ENCODE data around the gene RHOXF1. TPM values are rescaled to one million over a fixed set of nuclear protein-coding genes. Genes with fewer than 3 reads are reported as not detected.
"Not testable (repeated sequence)": the region's sequence is repeated elsewhere in the genome, so short reads cannot be mapped to it uniquely, and the experiment has no call there.

Gene RHOXF1
- total and polyA plus RNA-seq, 7 donors = 1.3 to 2.2 TPM; not detected in 5

DNA sequence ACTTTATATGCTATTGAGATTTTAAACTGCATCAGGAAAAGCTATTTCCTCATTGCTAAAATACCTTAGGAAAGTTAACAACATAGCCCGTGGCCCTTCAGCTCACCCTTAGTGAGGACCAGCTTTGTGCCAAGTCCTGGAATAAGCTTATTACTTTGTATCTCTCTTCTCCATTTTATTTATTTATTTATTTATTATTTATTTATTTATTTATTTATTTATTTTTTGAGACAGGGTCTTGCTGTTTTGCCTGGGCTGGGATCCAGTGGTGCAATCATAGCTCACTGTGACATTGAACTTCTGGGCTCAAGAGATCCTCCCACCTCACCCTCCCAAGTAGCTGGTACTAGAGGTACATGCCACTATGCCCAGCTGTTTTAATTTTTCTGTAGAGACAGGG, 6.3 kb downstream of the RHOXF1 start:
- Histone ChIP-seq H3K4me3 (no peak overlapping the region), H3K27me3 (no peaks in the 10 kb centered on the region), H3K4me1 (no peaks in the 10 kb centered on the region), H3K27ac (no peak overlapping the region), H3K9me3 (no peaks in the 10 kb centered on the region), H3K36me3 (no peaks in the 10 kb centered on the region)
- 69 to 81% methylated on average over 1 of the region's 1 CpG for WGBS, 2 donors
- intact Hi-C loops (cut with DNase I) = no loop called here
- no peak for DNase-seq
- no peak for TF ChIP-seq POLR2AphosphoS5 (IDR thresholded peaks at IDR 0.05)
- TF ChIP-seq EP300 (IDR thresholded peaks at IDR 0.05) = no peak
- TF ChIP-seq, protein P1, sequence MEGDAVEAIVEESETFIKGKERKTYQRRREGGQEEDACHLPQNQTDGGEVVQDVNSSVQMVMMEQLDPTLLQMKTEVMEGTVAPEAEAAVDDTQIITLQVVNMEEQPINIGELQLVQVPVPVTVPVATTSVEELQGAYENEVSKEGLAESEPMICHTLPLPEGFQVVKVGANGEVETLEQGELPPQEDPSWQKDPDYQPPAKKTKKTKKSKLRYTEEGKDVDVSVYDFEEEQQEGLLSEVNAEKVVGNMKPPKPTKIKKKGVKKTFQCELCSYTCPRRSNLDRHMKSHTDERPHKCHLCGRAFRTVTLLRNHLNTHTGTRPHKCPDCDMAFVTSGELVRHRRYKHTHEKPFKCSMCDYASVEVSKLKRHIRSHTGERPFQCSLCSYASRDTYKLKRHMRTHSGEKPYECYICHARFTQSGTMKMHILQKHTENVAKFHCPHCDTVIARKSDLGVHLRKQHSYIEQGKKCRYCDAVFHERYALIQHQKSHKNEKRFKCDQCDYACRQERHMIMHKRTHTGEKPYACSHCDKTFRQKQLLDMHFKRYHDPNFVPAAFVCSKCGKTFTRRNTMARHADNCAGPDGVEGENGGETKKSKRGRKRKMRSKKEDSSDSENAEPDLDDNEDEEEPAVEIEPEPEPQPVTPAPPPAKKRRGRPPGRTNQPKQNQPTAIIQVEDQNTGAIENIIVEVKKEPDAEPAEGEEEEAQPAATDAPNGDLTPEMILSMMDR (IDR thresholded peaks at IDR 0.05) = no peak
- no peak for TF ChIP-seq POLR2A (IDR thresholded peaks at IDR 0.05)

GRCh38 chrX:120104707-120105106, 11.0 kb downstream of the RHOXF1 start:
- H3K36me3 ChIP-seq; H3K27me3 ChIP-seq; intact Hi-C loops (cut with DNase I); H3K4me3 ChIP-seq; H3K4me1 ChIP-seq; H3K27ac ChIP-seq; DNase-seq; H3K9me3 ChIP-seq: not testable (repeated sequence)
- 93 to 95% methylated on average over 2 of the region's 2 CpGs for WGBS, 2 donors

- DNase-seq; H3K27ac ChIP-seq; H3K4me1 ChIP-seq; H3K4me3 ChIP-seq; intact Hi-C loops (cut with DNase I); H3K9me3 ChIP-seq; H3K27me3 ChIP-seq; H3K36me3 ChIP-seq: not testable (repeated sequence)
- WGBS, 2 donors = 85 to 93% methylated on average over 2 of the region's 2 CpGs
Observed at GRCh38 chrX:120101057-120101456, 14.7 kb downstream of the RHOXF1 start.

DNA sequence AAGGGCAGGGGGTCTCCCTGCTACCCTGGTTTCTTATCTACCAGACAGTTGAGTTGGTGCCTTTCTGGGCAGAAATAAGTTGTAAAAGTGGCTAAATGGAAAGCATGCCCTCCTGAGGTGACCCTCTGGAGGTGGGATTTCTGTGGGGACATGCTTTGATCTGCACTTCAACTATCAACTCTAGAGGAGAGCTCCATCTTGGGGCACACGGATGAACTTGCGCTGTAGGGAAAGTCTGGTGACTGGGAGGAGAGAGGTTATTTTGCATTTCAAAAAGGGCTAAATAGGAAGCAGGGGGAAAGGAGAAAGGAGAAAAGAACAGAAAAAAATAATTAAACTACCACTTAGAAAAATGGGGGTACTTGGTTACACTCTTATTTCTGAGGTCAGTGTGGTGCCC, 25.5 kb downstream of the RHOXF1 start:
- TF ChIP-seq, protein P1 (IDR thresholded peaks at IDR 0.05) = no peak
- TF ChIP-seq POLR2AphosphoS5 (IDR thresholded peaks at IDR 0.05) (no peak), POLR2A (IDR thresholded peaks at IDR 0.05) (no peak), EP300 (IDR thresholded peaks at IDR 0.05) (no peak)
- no peaks in the 10 kb centered on the region for H3K4me1 ChIP-seq
- intact Hi-C loops (cut with DNase I) = no loop called here
- H3K27ac ChIP-seq = no peak overlapping the region
- no peaks in the 10 kb centered on the region for H3K36me3 ChIP-seq
- H3K9me3 ChIP-seq = no peaks in the 10 kb centered on the region
- WGBS, 2 donors = 86 to 93% methylated on average over 2 of the region's 2 CpGs
- no peaks in the 10 kb centered on the region for H3K27me3 ChIP-seq
- H3K4me3 ChIP-seq = no peak overlapping the region
- DNase-seq = no peak

DNA sequence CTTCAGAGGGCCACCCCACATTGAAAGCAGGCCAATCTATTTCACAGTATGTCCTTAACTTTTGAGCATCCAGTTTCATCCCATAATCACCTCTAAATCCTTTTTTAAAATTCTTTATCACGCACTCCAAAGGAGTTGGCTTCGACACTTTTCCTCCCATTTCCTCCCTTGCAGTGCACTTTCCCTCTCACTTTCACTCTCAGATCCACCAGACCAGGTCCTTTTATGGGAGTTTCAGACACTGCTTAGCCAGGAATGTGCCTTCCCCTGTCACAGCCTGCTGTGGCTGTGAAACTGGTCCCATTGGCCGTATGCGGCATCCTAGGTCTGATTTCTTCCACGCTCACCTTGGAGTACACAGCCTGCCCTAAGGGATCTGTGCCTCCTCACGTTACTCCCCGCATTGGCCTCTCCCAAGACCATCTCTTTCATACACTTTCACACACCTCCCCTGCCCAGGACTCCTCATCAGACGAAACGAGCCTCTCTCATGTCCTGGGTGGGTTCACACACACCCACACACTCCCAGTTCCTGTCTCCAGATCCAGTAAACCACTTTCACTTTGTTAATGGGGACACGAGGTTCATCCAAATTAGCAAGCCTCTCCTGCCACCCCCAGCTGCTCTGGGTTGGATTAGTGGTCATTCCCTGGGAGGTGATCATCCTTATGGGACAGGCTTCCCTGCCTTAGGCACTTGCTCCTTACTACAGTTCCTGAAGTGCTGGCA, 28.3 kb downstream of the RHOXF1 start:
- no peaks in the 10 kb centered on the region for H3K4me1 ChIP-seq
- peak overlapping the region in 1 of 4 donors; percentile 1 for H3K27ac ChIP-seq
- no peak overlapping the region for H3K4me3 ChIP-seq
- no peaks in the 10 kb centered on the region for H3K36me3 ChIP-seq
- no peak for DNase-seq
- TF ChIP-seq POLR2AphosphoS5 (IDR thresholded peaks at IDR 0.05) (no peak), EP300 (IDR thresholded peaks at IDR 0.05) (no peak), POLR2A (IDR thresholded peaks at IDR 0.05) (no peak)
- TF ChIP-seq, protein P1 (IDR thresholded peaks at IDR 0.05) = no peak
- H3K9me3 ChIP-seq = no peaks in the 10 kb centered on the region
- intact Hi-C loops (cut with DNase I) = no loop called here
- H3K27me3 ChIP-seq = no peaks in the 10 kb centered on the region
- WGBS, 2 donors = 70 to 76% methylated on average over 10 of the region's 10 CpGs

GRCh38 chrX:120085553-120086185, 30.0 kb downstream of the RHOXF1 start:
- H3K27ac ChIP-seq; H3K9me3 ChIP-seq; H3K4me3 ChIP-seq; H3K27me3 ChIP-seq; DNase-seq; H3K36me3 ChIP-seq; intact Hi-C loops (cut with DNase I); H3K4me1 ChIP-seq: not testable (repeated sequence)
- WGBS, 2 donors = no CpG with 5 or more reads among the region's 12 CpGs

DNA sequence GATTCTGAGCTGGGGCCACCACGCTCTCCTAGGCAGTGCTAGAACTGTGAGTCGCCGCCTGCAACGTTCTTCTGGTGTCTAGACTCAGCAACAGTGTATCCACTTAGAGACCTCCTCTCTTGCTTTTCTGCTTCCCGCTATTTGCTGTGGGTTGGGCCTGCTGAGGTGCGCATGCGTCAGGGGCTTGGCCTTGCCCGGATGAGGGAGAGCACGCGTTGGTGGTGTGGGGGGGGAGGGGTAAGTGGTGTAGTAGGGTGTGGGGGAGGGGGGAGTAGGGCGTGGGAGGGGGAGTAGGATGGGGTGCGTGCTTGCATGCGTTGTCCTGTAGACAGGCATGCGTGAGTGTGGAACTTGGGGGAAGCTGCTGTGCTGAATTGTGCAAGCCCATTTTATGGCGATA, 38.1 kb downstream of the RHOXF1 start, which contains the start of gene RHOXF2B:
TSS of gene RHOXF2B (minus strand) at position 101 of the 400 bp plus-strand sequence. CDS start 138 bp downstream, outside the sequence.
- H3K4me1 ChIP-seq; H3K4me3 ChIP-seq; DNase-seq; H3K36me3 ChIP-seq; H3K27ac ChIP-seq; H3K9me3 ChIP-seq; H3K27me3 ChIP-seq; intact Hi-C loops (cut with DNase I): not testable (repeated sequence)
- WGBS, 2 donors = no CpG with 5 or more reads among the region's 15 CpGs

DNA sequence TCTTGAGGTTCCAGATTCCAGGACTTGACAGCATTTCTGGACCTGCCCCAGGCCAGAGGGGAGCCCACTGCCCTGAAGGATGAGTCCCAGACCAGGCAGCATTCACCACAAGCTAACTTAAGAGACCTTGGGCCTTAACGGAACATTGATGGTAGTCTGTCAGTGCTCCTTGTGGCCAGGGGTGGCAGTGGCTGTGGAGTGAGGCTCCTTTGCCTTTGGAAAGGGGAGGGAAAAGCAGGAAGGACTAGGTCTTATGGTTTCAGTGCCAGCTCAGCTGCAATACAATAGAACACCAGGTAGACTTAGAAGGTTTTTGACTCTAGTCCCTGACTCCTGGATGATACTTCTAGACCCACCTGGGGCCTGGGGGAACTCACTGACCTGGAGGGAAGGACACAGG, 49.5 kb downstream of the RHOXF1 start:
- H3K4me3 ChIP-seq; DNase-seq; H3K36me3 ChIP-seq; intact Hi-C loops (cut with DNase I); H3K4me1 ChIP-seq; H3K9me3 ChIP-seq; H3K27ac ChIP-seq; H3K27me3 ChIP-seq: not testable (repeated sequence)
- WGBS, 2 donors = 76 to 95% methylated on average over 1 of the region's 1 CpG

Data from sigmoid colon (tissue), 7 donors.